PC-9 (cell line): ENCODE measurements around the gene PTPRT.

Experiments used
- CTCF ChIP-seq: fragments of 200-600 bp; sonication (generic); conservative IDR thresholded peaks from 2 replicates; pipeline ENCODE4 v1.6.1; 2017; ENCODE audit warnings: mixed run types, antibody characterized with exemption, mild to moderate bottlenecking, moderate library complexity
- EZH2 ChIP-seq: fragments of 200-600 bp; sonication (generic); IDR thresholded peaks from 2 replicates; pipeline ENCODE4 v1.8.0; 2017; ENCODE audit warnings: antibody characterized with exemption, low read depth

DNA sequence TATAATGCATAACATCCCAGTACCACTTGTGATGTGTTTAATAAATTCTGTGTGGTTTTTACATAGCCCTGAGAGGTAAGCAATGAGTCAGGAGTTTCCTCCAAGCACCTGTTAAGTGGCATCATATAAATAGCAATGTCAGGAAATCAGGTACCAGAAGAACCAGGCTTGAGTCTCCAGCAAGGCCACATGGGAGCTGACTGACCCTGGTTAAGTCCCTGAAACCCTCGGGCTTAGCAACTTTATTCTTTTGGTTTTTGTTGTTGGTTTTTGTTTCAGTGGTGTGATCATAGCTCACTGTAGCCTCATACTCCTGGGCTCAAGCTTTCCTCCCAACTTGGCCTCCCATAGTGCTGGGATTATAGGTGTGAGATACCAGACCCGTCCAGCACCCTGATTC, 70.0 kb downstream of the PTPRT start:
- TF ChIP-seq CTCF (no peak), EZH2 (no peak)
